Epithelial cell of proximal tubule (primary cell): ENCODE measurements around the gene FBLN1. TPM values are rescaled to one million over a fixed set of nuclear protein-coding genes. Genes with fewer than 3 reads are reported as not detected.

Source experiments
- DNase-seq: peaks from one replicate; pipeline ENCODE4 v3.0.0-alpha.2; 2011; ENCODE audit warnings: low read depth
- H3K4me3 ChIP-seq: 2 replicates; pipeline ENCODE4 v1.5.1; 2011; ENCODE audit warnings: low read depth, mild to moderate bottlenecking, low read length
- CTCF ChIP-seq: conservative IDR thresholded peaks from 2 replicates; pipeline ENCODE4 v1.5.1; 2012; ENCODE audit warnings: low read depth, mild to moderate bottlenecking, low read length
- total RNA-seq: library from RNA; depleted of rRNA; stranded (reverse); fragments of >200 nt; gene quantifications from 2 replicates; pipeline ENCODE4 v1.2.3, GENCODE V29; 2015

FBLN1 gene
- total RNA-seq, 1 donor from 2014 or later, result 58.5 TPM

GRCh38 chr22:45477366-45478107, 25.1 kb upstream of the FBLN1 start:
- DNase-seq, result no peak
- no peak overlapping the region for H3K4me3 ChIP-seq
- TF ChIP-seq CTCF, result no peak

GRCh38 chr22:45478108-45478771, 24.4 kb upstream of the FBLN1 start:
- DNase-seq, result no peak
- no peak overlapping the region for H3K4me3 ChIP-seq
- TF ChIP-seq CTCF, result no peak

- DNase-seq, result no peak
- H3K4me3 ChIP-seq, result no peak overlapping the region
- no peak for TF ChIP-seq CTCF
Measured at GRCh38 chr22:45480717-45481116, 22.0 kb upstream of the FBLN1 start.

- no peak for TF ChIP-seq CTCF
- no peak overlapping the region for H3K4me3 ChIP-seq
- DNase-seq, result no peak
Measured at GRCh38 chr22:45481661-45482060, 21.0 kb upstream of the FBLN1 start.

GRCh38 chr22:45482169-45482568, 20.5 kb upstream of the FBLN1 start:
- TF ChIP-seq CTCF, result no peak
- no peak overlapping the region for H3K4me3 ChIP-seq
- no peak for DNase-seq

GRCh38 chr22:45483319-45483718, 19.4 kb upstream of the FBLN1 start:
- no peak overlapping the region for H3K4me3 ChIP-seq
- TF ChIP-seq CTCF, result no peak
- DNase-seq, result no peak

GRCh38 chr22:45483918-45484499, 18.7 kb upstream of the FBLN1 start:
- no peak overlapping the region for H3K4me3 ChIP-seq
- TF ChIP-seq CTCF, result no peak
- no peak for DNase-seq
